Ishikawa (cell line): Measurements from ENCODE around the gene SALL1.

Source experiments
- EGR1 ChIP-seq: IDR thresholded peaks from 2 replicates; pipeline ENCODE4 v1.6.1; 2012
- EP300 ChIP-seq: IDR thresholded peaks from 2 replicates; pipeline ENCODE4 v1.6.1; 2012; ENCODE audit warnings: borderline replicate concordance
- FOXM1 ChIP-seq: IDR thresholded peaks from 2 replicates; pipeline ENCODE4 v1.6.1; 2012; ENCODE audit warnings: low read depth, borderline replicate concordance
- RAD21 ChIP-seq: IDR thresholded peaks from 2 replicates; pipeline ENCODE4 v1.6.1; 2012; ENCODE audit warnings: low read depth
- TAF1 ChIP-seq: IDR thresholded peaks from 2 replicates; pipeline ENCODE4 v1.6.1; 2012; ENCODE audit warnings: low read depth, mild to moderate bottlenecking
- TF ChIP-seq, protein P1 (sequence below): IDR thresholded peaks from 2 replicates; pipeline ENCODE4 v1.6.1; 2012
- TF ChIP-seq, protein P2 (sequence below): IDR thresholded peaks from 2 replicates; pipeline ENCODE4 v1.6.1; 2012; ENCODE audit warnings: low read depth, mild to moderate bottlenecking
- TF ChIP-seq, protein P3 (sequence below): IDR thresholded peaks from 2 replicates; pipeline ENCODE4 v1.6.1; 2012

DNA sequence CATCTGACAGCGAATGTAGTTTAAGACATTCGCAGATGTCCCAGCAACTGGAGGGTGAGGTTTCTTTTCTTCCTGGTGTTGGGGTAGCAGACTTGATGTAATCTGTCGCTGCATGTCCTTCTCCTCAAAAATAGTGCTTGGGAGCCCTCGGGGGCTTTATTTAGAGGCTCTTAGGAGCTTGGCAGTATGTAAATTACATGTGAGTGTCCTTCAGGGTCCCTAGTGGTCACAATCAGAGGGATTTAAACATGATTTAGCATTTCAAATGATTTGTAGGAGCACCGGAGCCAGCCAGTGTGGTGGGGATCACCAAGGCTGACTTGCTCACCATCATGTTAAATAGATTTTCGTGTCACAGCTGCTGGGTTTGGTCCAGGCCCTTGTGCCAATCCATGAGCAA lies 8.8 kb upstream of the SALL1 start:
- TF ChIP-seq FOXM1 (no peak), EP300 (no peak), RAD21 (no peak), EGR1 (no peak), TAF1 (no peak)
- TF ChIP-seq, protein P1, sequence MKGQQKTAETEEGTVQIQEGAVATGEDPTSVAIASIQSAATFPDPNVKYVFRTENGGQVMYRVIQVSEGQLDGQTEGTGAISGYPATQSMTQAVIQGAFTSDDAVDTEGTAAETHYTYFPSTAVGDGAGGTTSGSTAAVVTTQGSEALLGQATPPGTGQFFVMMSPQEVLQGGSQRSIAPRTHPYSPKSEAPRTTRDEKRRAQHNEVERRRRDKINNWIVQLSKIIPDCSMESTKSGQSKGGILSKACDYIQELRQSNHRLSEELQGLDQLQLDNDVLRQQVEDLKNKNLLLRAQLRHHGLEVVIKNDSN: no peak
- TF ChIP-seq, protein P2, sequence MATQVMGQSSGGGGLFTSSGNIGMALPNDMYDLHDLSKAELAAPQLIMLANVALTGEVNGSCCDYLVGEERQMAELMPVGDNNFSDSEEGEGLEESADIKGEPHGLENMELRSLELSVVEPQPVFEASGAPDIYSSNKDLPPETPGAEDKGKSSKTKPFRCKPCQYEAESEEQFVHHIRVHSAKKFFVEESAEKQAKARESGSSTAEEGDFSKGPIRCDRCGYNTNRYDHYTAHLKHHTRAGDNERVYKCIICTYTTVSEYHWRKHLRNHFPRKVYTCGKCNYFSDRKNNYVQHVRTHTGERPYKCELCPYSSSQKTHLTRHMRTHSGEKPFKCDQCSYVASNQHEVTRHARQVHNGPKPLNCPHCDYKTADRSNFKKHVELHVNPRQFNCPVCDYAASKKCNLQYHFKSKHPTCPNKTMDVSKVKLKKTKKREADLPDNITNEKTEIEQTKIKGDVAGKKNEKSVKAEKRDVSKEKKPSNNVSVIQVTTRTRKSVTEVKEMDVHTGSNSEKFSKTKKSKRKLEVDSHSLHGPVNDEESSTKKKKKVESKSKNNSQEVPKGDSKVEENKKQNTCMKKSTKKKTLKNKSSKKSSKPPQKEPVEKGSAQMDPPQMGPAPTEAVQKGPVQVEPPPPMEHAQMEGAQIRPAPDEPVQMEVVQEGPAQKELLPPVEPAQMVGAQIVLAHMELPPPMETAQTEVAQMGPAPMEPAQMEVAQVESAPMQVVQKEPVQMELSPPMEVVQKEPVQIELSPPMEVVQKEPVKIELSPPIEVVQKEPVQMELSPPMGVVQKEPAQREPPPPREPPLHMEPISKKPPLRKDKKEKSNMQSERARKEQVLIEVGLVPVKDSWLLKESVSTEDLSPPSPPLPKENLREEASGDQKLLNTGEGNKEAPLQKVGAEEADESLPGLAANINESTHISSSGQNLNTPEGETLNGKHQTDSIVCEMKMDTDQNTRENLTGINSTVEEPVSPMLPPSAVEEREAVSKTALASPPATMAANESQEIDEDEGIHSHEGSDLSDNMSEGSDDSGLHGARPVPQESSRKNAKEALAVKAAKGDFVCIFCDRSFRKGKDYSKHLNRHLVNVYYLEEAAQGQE: no peak
- TF ChIP-seq, protein P3, sequence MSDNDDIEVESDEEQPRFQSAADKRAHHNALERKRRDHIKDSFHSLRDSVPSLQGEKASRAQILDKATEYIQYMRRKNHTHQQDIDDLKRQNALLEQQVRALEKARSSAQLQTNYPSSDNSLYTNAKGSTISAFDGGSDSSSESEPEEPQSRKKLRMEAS: no peak
